GM12891 (cell line): ENCODE measurements around the gene ROBO2.

Experiments
- POLR2A ChIP-seq: IDR thresholded peaks from 2 replicates; pipeline ENCODE4 v1.6.1; 2011; ENCODE audit warnings: low read depth, low read length, control low read depth
- POLR2AphosphoS5 ChIP-seq: IDR thresholded peaks from 2 replicates; pipeline ENCODE4 v1.6.1; 2011; ENCODE audit warnings: low read depth, low read length, control low read depth
- POU2F2 ChIP-seq: IDR thresholded peaks from 2 replicates; pipeline ENCODE4 v1.6.1; 2011; ENCODE audit warnings: low read depth, mild to moderate bottlenecking, control low read depth, low read length, moderate library complexity
- TAF1 ChIP-seq: IDR thresholded peaks from 2 replicates; pipeline ENCODE4 v1.6.1; 2011; ENCODE audit warnings: low read depth, low read length, control low read depth

GRCh38 chr3:77524946-77525682 lies 485.2 kb downstream of the ROBO2 start:
- no peak for TF ChIP-seq POLR2A
- no peak for TF ChIP-seq TAF1
- no peak for TF ChIP-seq POU2F2
- no peak for TF ChIP-seq POLR2AphosphoS5
